GM13977 (cell line): Measurements from ENCODE around the gene HTRA2.

ENCODE experiments used
- DNase-seq: peaks from one replicate; pipeline ENCODE4 v3.0.0; 2012; ENCODE audit warnings: low spot score
- in situ Hi-C: fragments of 300-500 bp; cut with MboI; formaldehyde crosslinking; loops from one replicate; pipeline ENCODE4 v1.12.0; 2022; ENCODE audit warnings: low sequenced_read_pairs, low pct_unique_long_range_greater_than_20kb, mixed read lengths, inconsistent platforms; ENCODE audit not compliant: unreplicated experiment
- TF ChIP-seq, protein P1 (sequence below): IDR thresholded peaks from 2 replicates; pipeline ENCODE4 v1.5.1; 2012; ENCODE audit warnings: mild to moderate bottlenecking, control low read depth; ENCODE audit not compliant: insufficient read depth; ENCODE audit errors: extremely low read depth, missing control alignments

The HTRA2 gene

DNA sequence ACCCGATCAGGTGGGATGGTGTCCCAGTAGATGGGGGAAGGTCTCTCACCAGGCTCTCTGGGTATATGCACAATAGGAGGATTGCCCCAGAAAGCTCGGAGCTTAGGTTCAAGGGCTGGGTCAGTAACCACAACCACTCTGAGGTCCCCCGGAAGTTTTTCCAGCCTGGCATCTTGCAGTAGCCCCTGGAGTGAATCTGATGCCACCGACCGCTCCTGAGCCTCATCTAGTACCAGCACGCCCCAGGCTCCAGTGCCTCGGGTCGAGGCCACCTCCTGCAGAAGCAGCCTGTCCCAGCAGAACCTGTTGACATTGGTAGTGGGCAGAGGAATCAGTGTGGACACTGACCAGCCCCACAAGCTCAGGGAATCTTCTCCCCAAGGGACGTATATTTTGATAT, 5.7 kb upstream of the HTRA2 start:
- in situ Hi-C loops: no loop called here
- TF ChIP-seq, protein P1, sequence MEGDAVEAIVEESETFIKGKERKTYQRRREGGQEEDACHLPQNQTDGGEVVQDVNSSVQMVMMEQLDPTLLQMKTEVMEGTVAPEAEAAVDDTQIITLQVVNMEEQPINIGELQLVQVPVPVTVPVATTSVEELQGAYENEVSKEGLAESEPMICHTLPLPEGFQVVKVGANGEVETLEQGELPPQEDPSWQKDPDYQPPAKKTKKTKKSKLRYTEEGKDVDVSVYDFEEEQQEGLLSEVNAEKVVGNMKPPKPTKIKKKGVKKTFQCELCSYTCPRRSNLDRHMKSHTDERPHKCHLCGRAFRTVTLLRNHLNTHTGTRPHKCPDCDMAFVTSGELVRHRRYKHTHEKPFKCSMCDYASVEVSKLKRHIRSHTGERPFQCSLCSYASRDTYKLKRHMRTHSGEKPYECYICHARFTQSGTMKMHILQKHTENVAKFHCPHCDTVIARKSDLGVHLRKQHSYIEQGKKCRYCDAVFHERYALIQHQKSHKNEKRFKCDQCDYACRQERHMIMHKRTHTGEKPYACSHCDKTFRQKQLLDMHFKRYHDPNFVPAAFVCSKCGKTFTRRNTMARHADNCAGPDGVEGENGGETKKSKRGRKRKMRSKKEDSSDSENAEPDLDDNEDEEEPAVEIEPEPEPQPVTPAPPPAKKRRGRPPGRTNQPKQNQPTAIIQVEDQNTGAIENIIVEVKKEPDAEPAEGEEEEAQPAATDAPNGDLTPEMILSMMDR: no peak

DNA sequence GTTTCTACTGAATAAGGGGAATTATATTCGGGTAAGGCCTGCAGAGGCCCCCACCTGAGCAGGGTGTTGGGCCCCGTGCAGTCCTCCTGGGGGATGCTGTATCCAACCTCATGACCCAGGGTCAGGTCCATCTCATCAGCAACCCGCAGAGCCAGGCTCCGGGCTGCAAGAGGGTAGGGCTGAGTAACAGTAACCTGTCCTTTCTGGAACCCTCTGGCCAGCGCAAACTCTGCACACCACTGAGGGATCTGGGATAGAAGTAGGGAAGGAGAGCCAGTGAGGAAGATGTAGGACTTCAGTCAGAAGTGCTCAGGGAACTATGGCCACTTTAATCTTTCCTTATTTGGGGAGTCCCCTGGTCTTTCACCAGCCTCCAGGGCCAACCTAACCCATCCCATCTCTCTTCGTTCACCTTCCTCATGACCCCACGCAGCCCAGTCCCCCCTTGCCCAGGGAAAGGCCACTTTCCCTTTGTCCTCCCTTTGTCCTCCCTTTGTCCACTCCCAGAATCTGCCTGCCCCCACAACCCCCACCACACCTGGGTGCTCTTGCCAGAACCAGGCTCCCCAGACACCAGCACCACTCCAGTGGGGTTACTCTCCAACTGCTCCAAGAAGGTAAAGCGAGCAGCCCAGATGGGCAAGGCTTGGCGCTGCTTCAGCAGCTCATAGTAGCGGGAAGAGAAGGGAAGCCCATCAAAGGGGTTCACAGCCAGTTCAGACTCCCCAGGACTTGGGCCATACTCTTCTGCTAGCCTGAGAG, 4.6 kb upstream of the HTRA2 start:
- TF ChIP-seq, protein P1: no peak
- in situ Hi-C loops: no loop called here
- DNase-seq: no peak

More for the DNA sequence above, 5.7 kb upstream of the HTRA2 start:
- no peak for DNase-seq

DNA sequence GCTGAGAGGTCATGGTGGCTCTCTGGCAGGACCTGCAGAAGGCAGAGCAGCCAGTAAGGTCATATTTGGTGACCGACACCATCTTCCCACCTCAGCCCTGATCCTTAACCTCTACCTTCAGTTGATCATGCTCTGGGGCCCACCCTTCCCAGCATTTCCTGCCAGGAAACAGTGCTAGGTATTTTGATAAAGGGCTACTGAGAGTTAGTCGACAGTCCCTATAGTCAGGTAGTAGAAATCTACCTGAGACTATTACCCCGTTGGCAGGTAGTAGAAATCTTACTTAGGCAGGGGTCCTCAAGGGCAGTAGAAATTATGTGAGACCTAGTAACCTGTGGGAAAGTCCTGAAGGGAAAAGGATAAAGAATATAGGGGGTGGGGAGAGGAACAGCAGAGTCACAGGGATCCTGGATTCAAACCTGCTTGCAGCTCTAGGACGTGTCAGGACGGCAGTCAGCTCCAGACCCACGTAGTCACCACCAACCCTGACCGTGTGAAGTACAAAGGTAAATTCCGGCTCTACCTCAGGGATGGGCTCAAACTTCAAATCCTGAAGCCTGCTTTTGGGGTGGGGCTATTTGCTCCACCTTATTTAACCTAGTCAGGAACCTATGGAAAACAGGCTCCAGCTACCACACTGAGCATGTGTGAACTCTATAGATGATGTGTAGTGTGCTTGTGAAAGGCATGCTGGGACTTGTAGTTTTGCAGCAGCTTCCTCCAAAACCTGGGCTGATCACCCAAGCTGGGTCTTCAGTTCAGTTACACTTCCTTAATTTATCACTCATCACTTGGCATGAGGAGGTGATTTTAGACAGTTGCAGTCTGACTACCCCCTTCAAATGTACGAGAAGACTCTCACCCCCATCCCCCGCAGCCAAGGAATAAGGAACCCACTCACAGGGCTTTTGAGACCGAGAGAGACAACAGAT, 3.8 kb upstream of the HTRA2 start, which contains the start of gene DQX1:
DQX1 (minus strand) TSS at position 515 of the 932 bp plus-strand sequence; CDS start at position 13, 502 bp downstream.
- in situ Hi-C loops: no loop called here
- TF ChIP-seq, protein P1: no peak
- peak; percentile 75 for DNase-seq

DNA sequence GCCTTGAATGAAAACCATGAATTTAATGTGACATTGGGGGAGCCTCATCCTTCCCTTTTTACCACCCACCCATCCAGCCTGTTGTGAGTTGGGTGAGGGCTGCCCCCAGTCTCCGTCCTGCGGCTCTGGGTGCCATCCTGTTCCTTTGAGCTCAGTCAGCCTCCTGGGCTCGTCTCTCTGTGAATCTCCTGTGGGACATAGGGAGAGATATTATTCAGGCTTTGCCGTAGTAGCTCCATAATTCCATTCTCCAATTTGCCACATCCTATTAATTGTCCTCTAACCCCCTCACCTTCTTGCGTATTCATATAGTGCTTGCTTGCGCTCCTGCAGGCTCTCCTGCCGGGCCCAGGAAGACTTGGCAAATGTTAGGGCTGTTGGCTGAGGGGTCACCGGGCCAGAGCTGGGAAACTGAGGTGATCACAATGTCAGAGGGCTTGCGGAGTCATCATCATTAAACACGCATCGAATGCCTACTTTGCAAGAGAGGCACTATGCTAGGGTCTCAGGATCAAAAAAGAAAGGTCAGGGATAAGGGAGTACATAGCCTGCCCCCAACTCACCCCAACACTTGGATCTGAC, 3.0 kb upstream of the HTRA2 start:
- TF ChIP-seq, protein P1: no peak
- no peak for DNase-seq
- in situ Hi-C loops: no loop called here

DNA sequence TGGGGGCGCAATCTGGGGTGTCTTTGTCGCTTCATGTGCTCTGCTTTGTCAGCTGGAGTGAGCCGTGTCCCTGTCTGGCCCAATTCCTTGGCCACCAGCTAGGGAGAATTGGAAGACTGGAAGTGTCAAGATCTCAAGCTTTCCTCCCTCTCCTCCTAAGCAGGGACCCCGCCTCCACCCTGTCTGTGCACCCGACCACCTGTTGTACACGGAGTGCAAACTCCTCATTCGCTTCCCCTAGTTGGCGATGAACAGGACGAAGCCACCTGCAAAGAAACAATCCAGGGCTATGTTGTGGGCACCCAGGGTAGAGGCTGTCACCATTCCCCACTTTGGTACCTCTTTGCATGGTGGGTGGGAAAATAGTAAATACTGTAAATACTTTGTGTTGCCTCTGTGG, 2.0 kb upstream of the HTRA2 start:
- TF ChIP-seq, protein P1: no peak
- in situ Hi-C loops: no loop called here
- DNase-seq: no peak

DNA sequence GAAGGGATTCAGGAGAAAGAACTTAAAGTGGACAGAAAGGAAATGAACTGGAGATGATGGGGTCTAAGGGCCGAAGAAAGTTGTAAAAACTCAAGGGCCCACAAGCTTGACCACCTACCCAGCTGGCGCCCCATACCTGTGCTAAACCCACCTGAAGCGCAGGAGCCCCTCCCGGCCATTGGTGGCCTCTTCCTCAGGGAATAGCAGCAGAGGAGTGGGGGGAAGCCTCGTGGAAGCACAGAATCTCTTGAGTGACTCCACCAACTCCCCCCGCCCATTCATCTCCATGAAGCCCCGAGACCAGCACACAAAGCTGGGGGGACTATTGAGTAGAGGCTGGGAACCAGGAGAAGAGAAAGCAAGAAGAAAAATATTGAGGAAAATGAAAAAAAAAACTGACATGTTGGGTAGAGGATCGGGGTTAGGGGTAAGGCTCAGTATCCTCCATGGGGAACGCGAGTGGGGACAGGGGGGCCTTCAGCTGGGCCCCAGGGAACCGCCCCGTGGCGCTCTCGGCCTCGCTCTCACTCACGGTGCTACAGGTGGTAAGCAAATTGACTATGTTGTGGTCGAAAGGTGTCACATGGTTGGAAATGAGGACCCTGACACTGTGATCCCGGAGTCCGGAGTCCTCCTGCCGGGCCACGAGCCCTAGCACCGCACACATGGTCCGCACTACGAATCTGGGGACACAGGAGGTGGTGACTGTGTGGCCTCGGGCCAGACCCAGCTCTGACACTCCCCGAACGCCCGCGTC, 955 bp upstream of the HTRA2 start:
- TF ChIP-seq, protein P1: peak; percentile 22
- DNase-seq: no peak
- in situ Hi-C loops: no loop called here
